Progenitor cell of endocrine pancreas (in vitro differentiated cells): ENCODE data around the gene GP2. TPM values are rescaled to one million over a fixed set of nuclear protein-coding genes. Genes with fewer than 3 reads are reported as not detected.

Experiments used
- DNase-seq: peaks from one replicate; pipeline ENCODE4 v3.0.0; 2021; ENCODE audit warnings: low spot score; ENCODE audit not compliant: unreplicated experiment
- H3K27ac Mint-ChIP-seq: 2 replicates; pipeline ENCODE4 v1.8.0; 2021; ENCODE audit warnings: mild to moderate bottlenecking, moderate library complexity, mixed read lengths
- H3K27me3 Mint-ChIP-seq: 2 replicates; pipeline ENCODE4 v1.8.0; 2021; ENCODE audit warnings: mixed read lengths
- H3K36me3 Mint-ChIP-seq: 2 replicates; pipeline ENCODE4 v1.8.0; 2022; ENCODE audit warnings: mixed read lengths; ENCODE audit not compliant: insufficient read depth
- H3K4me1 Mint-ChIP-seq: 2 replicates; pipeline ENCODE4 v1.8.0; 2021; ENCODE audit warnings: low read depth, mixed read lengths
- H3K4me3 Mint-ChIP-seq: 2 replicates; pipeline ENCODE4 v1.8.0; 2021; ENCODE audit warnings: low read depth, mild to moderate bottlenecking, moderate library complexity, mixed read lengths
- H3K9me3 Mint-ChIP-seq: 2 replicates; pipeline ENCODE4 v1.8.0; 2021; ENCODE audit warnings: low read depth, mixed read lengths
- total RNA-seq: library from RNA; stranded (reverse); gene quantifications from 2 replicates; pipeline ENCODE4 v1.2.1, GENCODE V29; 2021
- TF ChIP-seq, protein P1 (sequence below): fragments of 200-600 bp; sonication (generic); IDR thresholded peaks from one replicate; pipeline ENCODE4 v1.5.0; 2021; ENCODE audit warnings: antibody characterized with exemption, mild to moderate bottlenecking; ENCODE audit not compliant: unreplicated experiment

The GP2 gene
- total RNA-seq, 1 donor from 2014 or later, result 13.4 TPM

DNA sequence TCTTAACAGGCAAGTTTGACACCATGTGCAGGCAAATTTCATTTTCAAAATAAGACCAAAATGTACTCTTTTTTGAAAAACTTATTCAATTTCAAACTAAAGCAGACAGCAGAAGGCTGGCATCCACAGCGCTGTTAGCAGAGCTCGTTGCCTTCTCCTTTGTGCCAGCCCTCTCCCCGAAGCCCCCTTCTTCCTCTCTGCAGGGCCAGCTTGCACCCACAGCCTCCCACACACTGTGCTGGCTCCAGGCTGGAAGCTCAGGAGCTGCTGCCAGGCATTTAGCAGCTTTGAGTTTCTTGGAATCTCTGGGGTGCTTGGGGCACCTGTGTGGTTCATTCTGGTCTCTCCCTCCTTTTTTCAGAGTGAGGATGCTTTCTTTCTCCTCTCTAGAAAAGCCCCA, 37.7 kb downstream of the GP2 start:
- TF ChIP-seq, protein P1, sequence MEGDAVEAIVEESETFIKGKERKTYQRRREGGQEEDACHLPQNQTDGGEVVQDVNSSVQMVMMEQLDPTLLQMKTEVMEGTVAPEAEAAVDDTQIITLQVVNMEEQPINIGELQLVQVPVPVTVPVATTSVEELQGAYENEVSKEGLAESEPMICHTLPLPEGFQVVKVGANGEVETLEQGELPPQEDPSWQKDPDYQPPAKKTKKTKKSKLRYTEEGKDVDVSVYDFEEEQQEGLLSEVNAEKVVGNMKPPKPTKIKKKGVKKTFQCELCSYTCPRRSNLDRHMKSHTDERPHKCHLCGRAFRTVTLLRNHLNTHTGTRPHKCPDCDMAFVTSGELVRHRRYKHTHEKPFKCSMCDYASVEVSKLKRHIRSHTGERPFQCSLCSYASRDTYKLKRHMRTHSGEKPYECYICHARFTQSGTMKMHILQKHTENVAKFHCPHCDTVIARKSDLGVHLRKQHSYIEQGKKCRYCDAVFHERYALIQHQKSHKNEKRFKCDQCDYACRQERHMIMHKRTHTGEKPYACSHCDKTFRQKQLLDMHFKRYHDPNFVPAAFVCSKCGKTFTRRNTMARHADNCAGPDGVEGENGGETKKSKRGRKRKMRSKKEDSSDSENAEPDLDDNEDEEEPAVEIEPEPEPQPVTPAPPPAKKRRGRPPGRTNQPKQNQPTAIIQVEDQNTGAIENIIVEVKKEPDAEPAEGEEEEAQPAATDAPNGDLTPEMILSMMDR, result no peak
- H3K9me3 Mint-ChIP-seq, result no peaks in the 10 kb centered on the region
- no peaks in the 10 kb centered on the region for H3K36me3 Mint-ChIP-seq
- no peak overlapping the region for H3K4me3 Mint-ChIP-seq
- peaks cover 17% of the 10 kb centered on the region for H3K27me3 Mint-ChIP-seq
- no peak overlapping the region for H3K27ac Mint-ChIP-seq
- H3K4me1 Mint-ChIP-seq, result peaks cover 14% of the 10 kb centered on the region
- DNase-seq, result no peak

DNA sequence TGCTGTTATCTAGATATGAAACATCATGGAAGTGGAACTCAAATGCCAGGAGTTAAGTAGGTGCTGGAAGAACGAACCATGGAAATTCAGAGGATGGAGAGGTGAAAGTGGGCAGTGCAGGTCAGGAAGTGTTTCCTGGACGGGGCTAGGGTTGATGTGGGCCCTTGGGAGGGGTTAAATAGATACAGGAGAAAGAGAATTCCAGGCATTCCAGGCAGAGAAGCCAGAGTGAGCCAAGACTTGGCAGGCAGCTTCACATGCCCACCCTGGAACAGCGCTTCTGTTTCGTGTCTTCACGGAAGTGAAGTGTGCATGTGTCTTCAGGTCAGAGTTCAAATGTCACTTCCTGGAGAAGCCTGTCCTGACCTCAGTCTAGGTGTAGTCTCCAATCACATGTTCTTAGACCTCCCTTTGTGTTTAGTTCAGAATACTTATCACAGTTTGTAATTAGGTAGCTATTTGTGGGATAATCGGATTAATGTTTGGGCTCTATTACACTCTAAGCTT, 41.3 kb downstream of the GP2 start:
- Mint-ChIP-seq H3K9me3 (peaks cover under 1% of the 10 kb centered on the region), H3K27me3 (peaks cover 22% of the 10 kb centered on the region), H3K4me3 (no peak overlapping the region), H3K4me1 (peaks cover 8% of the 10 kb centered on the region), H3K27ac (no peak overlapping the region), H3K36me3 (no peaks in the 10 kb centered on the region)
- TF ChIP-seq, protein P1, result no peak
- no peak for DNase-seq

DNA sequence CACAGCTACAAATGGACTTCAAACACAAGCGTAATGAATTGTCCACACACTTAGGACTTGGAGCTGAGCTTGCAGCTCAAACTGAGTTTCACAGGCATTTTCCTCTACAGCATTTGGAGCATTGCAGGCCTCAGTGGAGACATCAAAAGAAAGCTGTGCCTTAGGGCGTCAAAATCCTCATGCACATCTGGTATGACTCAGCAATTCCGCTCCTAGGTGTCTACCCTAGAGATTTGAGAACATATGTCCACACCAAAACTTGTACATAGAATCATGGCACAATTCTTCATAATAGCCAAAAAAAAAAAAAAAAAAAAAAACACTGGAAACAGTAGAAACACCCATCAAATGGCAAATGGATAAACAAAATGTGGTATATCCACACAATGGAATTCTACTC, 47.1 kb downstream of the GP2 start:
- no peak overlapping the region for H3K4me3 Mint-ChIP-seq
- H3K27me3 Mint-ChIP-seq, result peaks cover 13% of the 10 kb centered on the region
- no peaks in the 10 kb centered on the region for H3K36me3 Mint-ChIP-seq
- peaks cover 6% of the 10 kb centered on the region for H3K9me3 Mint-ChIP-seq
- TF ChIP-seq, protein P1, result no peak
- H3K27ac Mint-ChIP-seq, result no peak overlapping the region
- no peak for DNase-seq
- no peaks in the 10 kb centered on the region for H3K4me1 Mint-ChIP-seq

DNA sequence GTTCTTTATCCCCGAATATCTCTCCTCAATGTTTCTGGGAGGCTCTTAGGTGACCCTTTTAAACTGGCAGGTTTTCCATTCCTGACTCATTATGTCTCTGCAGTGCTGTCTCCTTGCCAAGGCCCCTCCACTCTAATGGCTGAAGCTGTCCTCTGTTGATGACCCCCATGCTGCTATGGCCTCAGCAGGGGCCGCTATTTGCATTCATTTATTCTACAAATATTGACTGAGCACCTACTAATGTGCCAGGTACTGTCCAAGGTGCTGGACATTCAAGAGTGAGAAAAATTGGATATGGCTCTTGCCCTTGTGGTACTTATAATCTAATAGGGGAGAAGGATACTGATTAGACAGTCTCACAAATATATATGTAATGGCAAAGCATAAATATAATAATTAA, 55.4 kb downstream of the GP2 start:
- TF ChIP-seq, protein P1, result no peak
- Mint-ChIP-seq H3K27ac (no peak overlapping the region), H3K27me3 (peaks cover 18% of the 10 kb centered on the region), H3K4me1 (no peaks in the 10 kb centered on the region), H3K4me3 (no peak overlapping the region), H3K9me3 (no peaks in the 10 kb centered on the region), H3K36me3 (no peaks in the 10 kb centered on the region)
- no peak for DNase-seq

DNA sequence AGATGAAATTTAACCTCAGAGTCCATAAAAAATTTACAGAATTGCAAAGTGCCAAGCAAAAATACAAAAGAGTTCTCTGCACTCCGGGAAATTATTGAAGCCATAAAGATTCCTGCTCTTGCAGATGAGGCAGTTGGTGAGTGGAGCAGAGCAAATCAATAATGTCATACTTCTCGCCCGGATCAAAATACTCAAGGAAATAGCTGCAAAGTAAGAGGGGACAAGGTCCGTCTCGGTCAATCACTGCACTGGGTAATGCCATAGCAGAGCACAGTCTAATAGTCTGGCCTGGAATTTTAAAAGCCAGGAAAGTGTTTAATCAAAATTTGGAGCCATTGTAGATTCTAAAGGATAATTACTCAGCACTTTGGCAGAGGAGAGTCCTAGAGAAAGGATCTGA, 58.9 kb downstream of the GP2 start:
- DNase-seq, result no peak
- TF ChIP-seq, protein P1, result no peak
- no peak overlapping the region for H3K4me3 Mint-ChIP-seq
- H3K27ac Mint-ChIP-seq, result no peak overlapping the region
- no peaks in the 10 kb centered on the region for H3K4me1 Mint-ChIP-seq
- H3K27me3 Mint-ChIP-seq, result peaks cover 18% of the 10 kb centered on the region
- no peaks in the 10 kb centered on the region for H3K36me3 Mint-ChIP-seq
- no peaks in the 10 kb centered on the region for H3K9me3 Mint-ChIP-seq
